Hepatocyte (in vitro differentiated cells): ENCODE data around the gene LTO1. TPM values are rescaled to one million over a fixed set of nuclear protein-coding genes. Genes with fewer than 3 reads are reported as not detected.
"Not testable (repeated sequence)": the region's sequence is repeated elsewhere in the genome, so short reads cannot be mapped to it uniquely, and the experiment has no call there.

Source experiments
- DNase-seq: peaks from one replicate; pipeline ENCODE4 v3.0.0-alpha.2; 2016; ENCODE audit warnings: low spot score
- H2AFZ ChIP-seq: fragments of 200-600 bp; sonication (generic); 2 replicates; pipeline ENCODE4 v1.6.0; 2016; ENCODE audit warnings: antibody characterized with exemption, mild to moderate bottlenecking
- H3K27ac ChIP-seq: fragments of 200-600 bp; sonication (generic); 2 replicates; pipeline ENCODE4 v1.5.1; 2016; ENCODE audit warnings: mild to moderate bottlenecking
- H3K27me3 ChIP-seq: fragments of 200-600 bp; sonication (generic); 2 replicates; pipeline ENCODE4 v1.6.1; 2016
- H3K36me3 ChIP-seq: fragments of 200-600 bp; sonication (generic); replicated peaks from 2 replicates; pipeline ENCODE4 v1.5.1; 2016; ENCODE audit warnings: low read depth; ENCODE audit not compliant: insufficient read depth
- H3K4me1 ChIP-seq: fragments of 200-600 bp; sonication (generic); 2 replicates; pipeline ENCODE4 v1.5.1; 2016; ENCODE audit warnings: mild to moderate bottlenecking, moderate library complexity; ENCODE audit not compliant: insufficient read depth
- H3K4me2 ChIP-seq: fragments of 200-600 bp; sonication (generic); 2 replicates; pipeline ENCODE4 v1.6.0; 2016
- H3K4me3 ChIP-seq: fragments of 200-600 bp; sonication (generic); 2 replicates; pipeline ENCODE4 v1.5.1; 2016; ENCODE audit warnings: mild to moderate bottlenecking
- H3K79me2 ChIP-seq: fragments of 200-600 bp; sonication (generic); 2 replicates; pipeline ENCODE4 v1.6.0; 2017; ENCODE audit warnings: mild to moderate bottlenecking
- H3K9me2 ChIP-seq: fragments of 200-600 bp; sonication (generic); replicated peaks from 2 replicates; pipeline ENCODE4 v1.6.0; 2017; ENCODE audit warnings: mild to moderate bottlenecking; ENCODE audit not compliant: insufficient read depth
- H3K9me3 ChIP-seq: fragments of 200-600 bp; sonication (generic); 2 replicates; pipeline ENCODE4 v1.5.1; 2016; ENCODE audit warnings: low read depth, mild to moderate bottlenecking
- H4K20me1 ChIP-seq: fragments of 200-600 bp; sonication (generic); 2 replicates; pipeline ENCODE4 v1.6.0; 2016; ENCODE audit warnings: mild to moderate bottlenecking; ENCODE audit not compliant: insufficient read depth, poor library complexity, severe bottlenecking
- EZH2 ChIP-seq: fragments of 200-600 bp; sonication (generic); IDR thresholded peaks from 2 replicates; pipeline ENCODE4 v1.6.1; 2016; ENCODE audit warnings: antibody characterized with exemption, mild to moderate bottlenecking, borderline replicate concordance
- EZH2phosphoT487 ChIP-seq: fragments of 200-600 bp; sonication (generic); IDR thresholded peaks from one replicate; pipeline ENCODE4 v1.6.1; 2018; ENCODE audit warnings: antibody characterized with exemption, mild to moderate bottlenecking, low read depth, moderate library complexity; ENCODE audit not compliant: unreplicated experiment, severe bottlenecking
- WGBS: methylation state at CpG from one replicate; pipeline ENCODE4 v1.1.6; 2016; ENCODE audit warnings: low lambda C conversion rate; ENCODE audit errors: missing lambda C conversion rate; 5-methylcytosine and 5-hydroxymethylcytosine counted together
- polyA plus RNA-seq: library from polyadenylated mRNA; unstranded; fragments of >200 nt; fragmentation: Nextera tagmentation; extraction: Ambion mirVana; gene quantifications from 2 replicates; pipeline ENCODE4 v1.2.1, GENCODE V29; 2016
- total RNA-seq: library from RNA; depleted of rRNA; stranded (reverse); fragments of >200 nt; gene quantifications from 2 replicates; pipeline ENCODE4 v1.2.3, GENCODE V29; 2014
- TF ChIP-seq, protein P1 (sequence below): fragments of 200-600 bp; sonication (generic); IDR thresholded peaks from 2 replicates; pipeline ENCODE4 v1.5.1; 2016; ENCODE audit warnings: antibody characterized with exemption, mild to moderate bottlenecking; ENCODE audit not compliant: poor library complexity

LTO1 gene
- total and polyA plus RNA-seq, 2 experiments from 2014 or later, result 12.6 to 13.4 TPM

DNA sequence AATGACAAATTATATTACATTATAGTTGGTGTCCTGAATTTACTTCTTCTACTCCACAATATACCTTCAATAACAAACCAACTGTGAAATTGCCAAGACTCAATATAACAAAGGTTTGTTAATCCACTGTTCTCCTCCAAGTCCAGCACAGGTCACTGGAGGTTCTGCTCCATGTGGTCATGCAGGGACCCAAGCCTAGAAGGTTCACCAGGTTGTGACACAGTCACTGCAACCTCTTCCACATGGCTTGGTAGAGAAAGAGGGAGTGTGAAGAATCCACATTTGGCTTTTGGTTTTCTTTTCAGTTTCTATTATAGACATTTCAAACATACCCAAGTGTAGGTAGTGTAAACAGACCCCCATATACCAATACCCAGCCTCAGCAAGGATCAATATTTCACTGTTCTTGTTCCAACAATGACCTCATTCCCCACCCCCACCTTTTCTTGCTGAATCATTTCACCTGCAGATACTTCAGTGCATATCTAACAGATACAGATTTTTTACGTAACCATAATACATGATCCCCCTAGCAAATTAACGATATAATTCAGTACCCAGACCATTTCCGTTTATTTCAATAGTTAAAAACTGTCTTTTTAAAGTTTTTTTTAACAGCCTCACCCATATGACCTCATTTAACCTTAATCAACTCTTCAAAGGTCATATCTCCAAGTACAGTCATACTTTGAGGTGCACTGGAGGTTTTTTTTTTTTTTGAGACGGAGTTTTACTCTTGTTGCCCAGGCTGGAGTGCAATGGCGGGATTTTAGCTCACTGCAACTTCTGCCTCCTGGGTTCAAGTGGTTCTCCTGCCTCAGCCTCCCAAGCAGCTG, 14.5 kb upstream of the LTO1 start:
- 91% methylated on average over 5 of the region's 5 CpGs for WGBS
- Histone ChIP-seq H3K79me2 (no peaks in the 10 kb centered on the region), H4K20me1 (no peaks in the 10 kb centered on the region), H3K36me3 (no peaks in the 10 kb centered on the region), H3K4me2 (no peak overlapping the region), H2AFZ (no peak overlapping the region), H3K27me3 (no peaks in the 10 kb centered on the region), H3K9me3 (no peaks in the 10 kb centered on the region), H3K27ac (no peak overlapping the region), H3K4me3 (no peak overlapping the region), H3K4me1 (no peaks in the 10 kb centered on the region), H3K9me2 (no peaks in the 10 kb centered on the region)
- TF ChIP-seq EZH2, result no peak
- TF ChIP-seq, protein P1, sequence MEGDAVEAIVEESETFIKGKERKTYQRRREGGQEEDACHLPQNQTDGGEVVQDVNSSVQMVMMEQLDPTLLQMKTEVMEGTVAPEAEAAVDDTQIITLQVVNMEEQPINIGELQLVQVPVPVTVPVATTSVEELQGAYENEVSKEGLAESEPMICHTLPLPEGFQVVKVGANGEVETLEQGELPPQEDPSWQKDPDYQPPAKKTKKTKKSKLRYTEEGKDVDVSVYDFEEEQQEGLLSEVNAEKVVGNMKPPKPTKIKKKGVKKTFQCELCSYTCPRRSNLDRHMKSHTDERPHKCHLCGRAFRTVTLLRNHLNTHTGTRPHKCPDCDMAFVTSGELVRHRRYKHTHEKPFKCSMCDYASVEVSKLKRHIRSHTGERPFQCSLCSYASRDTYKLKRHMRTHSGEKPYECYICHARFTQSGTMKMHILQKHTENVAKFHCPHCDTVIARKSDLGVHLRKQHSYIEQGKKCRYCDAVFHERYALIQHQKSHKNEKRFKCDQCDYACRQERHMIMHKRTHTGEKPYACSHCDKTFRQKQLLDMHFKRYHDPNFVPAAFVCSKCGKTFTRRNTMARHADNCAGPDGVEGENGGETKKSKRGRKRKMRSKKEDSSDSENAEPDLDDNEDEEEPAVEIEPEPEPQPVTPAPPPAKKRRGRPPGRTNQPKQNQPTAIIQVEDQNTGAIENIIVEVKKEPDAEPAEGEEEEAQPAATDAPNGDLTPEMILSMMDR, result no peak
- no peak for TF ChIP-seq EZH2phosphoT487
- no peak for DNase-seq

DNA sequence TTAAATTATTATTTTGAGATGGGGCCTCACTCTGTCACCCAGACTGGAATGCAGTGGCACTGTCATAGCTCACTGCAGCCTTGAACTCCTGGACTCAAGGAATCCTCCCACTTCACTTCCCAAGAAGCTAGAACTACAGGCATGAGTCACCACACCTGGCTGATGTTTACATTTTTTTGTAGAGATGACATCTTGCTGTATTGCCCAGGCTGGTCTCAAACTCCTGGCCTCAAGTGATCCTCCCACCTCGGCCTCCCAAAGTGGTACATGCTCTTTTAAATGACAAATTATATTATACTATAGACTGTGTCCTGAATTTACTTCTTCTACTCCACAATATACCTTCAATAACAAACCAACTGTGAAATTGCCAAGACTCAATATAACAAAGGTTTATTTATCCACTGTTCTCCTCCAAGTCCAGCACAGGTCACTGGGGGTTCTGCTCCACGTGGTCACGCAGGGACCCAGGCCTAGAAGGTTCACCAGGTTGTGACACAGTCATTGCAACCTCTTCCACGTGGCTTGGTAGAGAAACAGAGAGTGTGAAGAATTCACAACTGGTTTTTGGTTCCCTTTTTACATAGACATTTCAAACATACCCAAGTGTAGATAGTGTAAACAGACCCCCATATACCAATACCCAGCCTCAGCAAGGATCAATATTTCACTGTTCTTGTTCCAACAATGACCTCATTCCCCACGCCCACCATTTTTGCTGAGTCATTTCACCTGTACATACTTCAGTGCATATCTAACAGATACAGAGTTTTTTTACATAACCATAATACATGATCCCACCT, 13.0 kb upstream of the LTO1 start:
- H3K79me2 ChIP-seq, H3K9me2 ChIP-seq, H3K4me2 ChIP-seq, H3K4me3 ChIP-seq, H3K4me1 ChIP-seq, H3K36me3 ChIP-seq, H4K20me1 ChIP-seq, H2AFZ ChIP-seq, H3K9me3 ChIP-seq, H3K27ac ChIP-seq, H3K27me3 ChIP-seq: not testable (repeated sequence)
- DNase-seq, result peak; percentile 48
- WGBS, result 73% methylated on average over 5 of the region's 5 CpGs

DNA sequence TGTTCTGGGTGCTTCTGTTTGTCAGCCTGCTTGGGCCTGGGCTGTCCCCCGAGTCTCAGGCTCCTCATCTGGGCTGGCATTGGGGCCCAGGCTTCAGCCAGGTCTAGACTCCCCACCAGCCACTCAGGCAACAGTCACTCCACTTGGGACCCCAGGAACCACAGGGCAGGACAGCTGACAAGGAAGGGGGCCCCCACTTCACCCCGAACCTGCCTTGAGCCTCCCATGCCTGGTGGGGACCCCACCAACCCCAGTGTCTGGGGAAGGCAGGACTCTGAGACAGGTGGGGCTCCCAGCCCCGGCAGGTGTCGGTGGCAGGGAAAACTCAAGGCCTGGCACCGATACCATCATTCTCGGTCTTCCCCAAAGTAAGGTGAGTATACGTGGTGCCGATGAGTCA, 11.7 kb upstream of the LTO1 start:
- no peaks in the 10 kb centered on the region for H3K9me2 ChIP-seq
- H3K4me3 ChIP-seq, result no peak overlapping the region
- H3K27me3 ChIP-seq, result no peaks in the 10 kb centered on the region
- H2AFZ ChIP-seq, result no peak overlapping the region
- no peaks in the 10 kb centered on the region for H3K79me2 ChIP-seq
- no peaks in the 10 kb centered on the region for H3K36me3 ChIP-seq
- TF ChIP-seq EZH2phosphoT487, result no peak
- TF ChIP-seq, protein P1, result no peak
- no peak for TF ChIP-seq EZH2
- 95% methylated on average over 8 of the region's 8 CpGs for WGBS
- H4K20me1 ChIP-seq, result no peaks in the 10 kb centered on the region
- H3K9me3 ChIP-seq, result no peaks in the 10 kb centered on the region
- H3K27ac ChIP-seq, result no peak overlapping the region
- DNase-seq, result no peak
- H3K4me2 ChIP-seq, result no peak overlapping the region
- no peaks in the 10 kb centered on the region for H3K4me1 ChIP-seq

DNA sequence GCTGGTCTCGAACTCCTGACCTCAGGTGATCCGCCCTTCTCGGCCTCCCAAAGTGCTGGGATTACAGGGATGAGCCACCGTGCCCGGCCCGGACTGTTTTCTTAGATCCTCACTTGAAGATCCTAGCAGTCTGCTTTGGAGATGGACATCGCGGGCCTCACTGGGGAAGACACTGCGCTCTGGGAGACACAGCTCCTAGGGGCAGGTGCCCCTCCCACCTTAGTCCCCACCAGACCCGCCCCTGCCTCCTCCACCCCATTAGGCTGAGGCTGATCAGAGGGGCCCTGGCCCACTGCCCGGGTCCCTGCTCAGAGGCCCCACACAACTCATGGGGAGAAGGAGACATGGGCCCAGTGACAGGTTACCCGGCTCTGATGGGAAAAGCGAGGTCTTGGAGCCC, 11.3 kb upstream of the LTO1 start:
- Histone ChIP-seq H3K9me3 (no peaks in the 10 kb centered on the region), H3K27ac (no peak overlapping the region), H2AFZ (no peak overlapping the region), H3K9me2 (no peaks in the 10 kb centered on the region), H3K4me1 (no peaks in the 10 kb centered on the region), H3K36me3 (no peaks in the 10 kb centered on the region), H3K4me2 (peak overlapping the region; percentile 71), H3K27me3 (no peaks in the 10 kb centered on the region), H3K79me2 (no peaks in the 10 kb centered on the region), H3K4me3 (no peak overlapping the region), H4K20me1 (no peaks in the 10 kb centered on the region)
- WGBS, result 91% methylated on average over 13 of the region's 13 CpGs
- DNase-seq, result no peak
- no peak for TF ChIP-seq EZH2
- TF ChIP-seq, protein P1, result no peak
- no peak for TF ChIP-seq EZH2phosphoT487
